Measurements from ENCODE around the gene PHF20.
"Not testable (repeated sequence)": the region's sequence is repeated elsewhere in the genome, so short reads cannot be mapped to it uniquely, and the experiment has no call there.

PHF20 gene

GRCh38 chr20:35891375-35891774 lies 119.6 kb downstream of the PHF20 start:
- DNase-seq: no peak

GRCh38 chr20:35892871-35893270 lies 121.1 kb downstream of the PHF20 start:
- DNase-seq: no peak

- DNase-seq: no peak
Measured at GRCh38 chr20:35893942-35894341, 122.1 kb downstream of the PHF20 start.

- not testable (repeated sequence) for DNase-seq
Measured at GRCh38 chr20:35895516-35895915, 123.7 kb downstream of the PHF20 start.

- no peak for DNase-seq
Measured at GRCh38 chr20:35899064-35899463, 127.2 kb downstream of the PHF20 start.

GRCh38 chr20:35901230-35901629 lies 129.4 kb downstream of the PHF20 start:
- DNase-seq: not testable (repeated sequence)

- no peak for DNase-seq
Measured at GRCh38 chr20:35901678-35902544, 130.1 kb downstream of the PHF20 start.

- no peak for DNase-seq
Measured at GRCh38 chr20:35902545-35902941, 130.7 kb downstream of the PHF20 start.

- no peak for DNase-seq
Measured at GRCh38 chr20:35903843-35904242, 132.0 kb downstream of the PHF20 start.

GRCh38 chr20:35904982-35905663 lies 133.3 kb downstream of the PHF20 start:
- DNase-seq: no peak

- no peak for DNase-seq
Measured at GRCh38 chr20:35907017-35907701, 135.3 kb downstream of the PHF20 start.

- no peak for DNase-seq
Measured at GRCh38 chr20:35908007-35908406, 136.2 kb downstream of the PHF20 start.

- no peak for DNase-seq
Measured at GRCh38 chr20:35909176-35909575, 137.4 kb downstream of the PHF20 start.

GRCh38 chr20:35909796-35910195 lies 138.0 kb downstream of the PHF20 start:
- DNase-seq: no peak

- no peak for DNase-seq
Measured at GRCh38 chr20:35910254-35910653, 138.4 kb downstream of the PHF20 start.

- no peak for DNase-seq
Measured at GRCh38 chr20:35912881-35913280, 141.1 kb downstream of the PHF20 start.

- DNase-seq: no peak
Measured at GRCh38 chr20:35917077-35917476, 145.3 kb downstream of the PHF20 start.

GRCh38 chr20:35918021-35918420 lies 146.2 kb downstream of the PHF20 start:
- DNase-seq: no peak

- no peak for DNase-seq
Measured at GRCh38 chr20:35920523-35920922, 148.7 kb downstream of the PHF20 start.

GRCh38 chr20:35929301-35929700 lies 157.5 kb downstream of the PHF20 start:
- DNase-seq: no peak

- no peak for DNase-seq
Measured at GRCh38 chr20:35934050-35934449, 162.2 kb downstream of the PHF20 start.

- DNase-seq: no peak
Measured at GRCh38 chr20:35939264-35939663, 167.4 kb downstream of the PHF20 start.

GRCh38 chr20:35941620-35942019 lies 169.8 kb downstream of the PHF20 start:
- no peak for DNase-seq

GRCh38 chr20:35942243-35942642 lies 170.4 kb downstream of the PHF20 start:
- DNase-seq: no peak
